Right cardiac atrium (tissue), 5 donors: ENCODE data around the gene EPHB1. TPM values are rescaled to one million over a fixed set of nuclear protein-coding genes. Genes with fewer than 3 reads are reported as not detected.

ENCODE experiments used
- ATAC-seq, 2 donors: fragments of 200-7000 bp; cut with Tn5 transposase; one replicate each; pipeline versions ENCODE4 v1.8.0 to v1.9.1; 2020; ENCODE audit warnings: moderate library complexity in 2 of 2, mild to moderate bottlenecking in 1 of 2
- DNase-seq, 3 donors: peaks; one replicate each; pipeline ENCODE4 v3.0.0-alpha.2; 2020
- H3K27ac ChIP-seq: one replicate; pipeline ENCODE4 v1.5.1; 2013; ENCODE audit warnings: mild to moderate bottlenecking, low read length, control low read depth, moderate library complexity
- H3K27me3 ChIP-seq: one replicate; pipeline ENCODE4 v1.6.1; 2013; ENCODE audit not compliant: control insufficient read depth, insufficient read depth
- H3K4me1 ChIP-seq: one replicate; pipeline ENCODE4 v1.6.1; 2013; ENCODE audit warnings: low read length; ENCODE audit not compliant: control insufficient read depth, insufficient read depth
- H3K4me3 ChIP-seq: one replicate; pipeline ENCODE4 v1.5.1; 2013; ENCODE audit warnings: low read length, control low read depth
- H3K9me3 ChIP-seq: one replicate; pipeline ENCODE4 v1.6.1; 2013; ENCODE audit warnings: low read length; ENCODE audit not compliant: control insufficient read depth
- WGBS: extraction: QIAGEN DNeasy Blood & Tissue Kit; methylation state at CpG from one replicate; pipeline ENCODE4 v1.1.7; 2013; 5-methylcytosine and 5-hydroxymethylcytosine counted together
- intact Hi-C, 4 donors: fragments of 100-400 bp; cut with DNase I; formaldehyde crosslinking; loops; one replicate each; pipeline versions ENCODE4 v1.11.0 to v1.14.0; 2022 to 2023
- polyA plus RNA-seq: library from polyadenylated mRNA; stranded (reverse); fragments of 200-250 nt; gene quantifications from one replicate; pipeline ENCODE4 v1.2.3, GENCODE V29; 2013
- total RNA-seq, 4 donors: library from RNA; stranded (reverse); fragmentation: NEBNext Ultra II Directional; extraction: Animal tissue kit (Norgen Biotek cat#: 25700); gene quantifications; one replicate each; pipeline ENCODE4 v1.2.1, GENCODE V29; 2021
- donor health status: healthy with polysubstance abuse.
- donor health status: DM: no; HTN: yes; CAD: no.
- donor health status: DM: no; HTN: no; CAD: no.
- donor health status: DM: no; HTN: yes; CAD: no; lungs with severe emphysema.
- donor health status: DM: yes; HTN: yes; CAD: no.

EPHB1 gene
- total and polyA plus RNA-seq, 5 donors = 0.23 to 1.6 (median 1.1) TPM

- no peak for ATAC-seq
- WGBS = 61% methylated on average over 5 of the region's 5 CpGs
- intact Hi-C loops = loop anchor here in 1 of 4 donors (10.0 kb wide), 1 partner anchor 695 kb away; no protein-coding TSS in a partner anchor
These were observed 14.5 kb downstream of the EPHB1 start for GRCh38 chr3:134809427-134810051.

GRCh38 chr3:134810052-134810435, 15.0 kb downstream of the EPHB1 start:
- Histone ChIP-seq H3K9me3 (no peaks in the 10 kb centered on the region), H3K4me1 (no peaks in the 10 kb centered on the region), H3K4me3 (no peak overlapping the region), H3K27me3 (no peaks in the 10 kb centered on the region), H3K27ac (no peak overlapping the region)
- intact Hi-C loops = loop anchor here in 1 of 4 donors (10.0 kb wide), 1 partner anchor 695 kb away; no protein-coding TSS in a partner anchor
- ATAC-seq = no peak
- no peak for DNase-seq
- 56% methylated on average over 2 of the region's 2 CpGs for WGBS

More at GRCh38 chr3:134809427-134810051, 14.5 kb downstream of the EPHB1 start:
- no peak overlapping the region for H3K4me3 ChIP-seq
- H3K27ac ChIP-seq = no peak overlapping the region
- DNase-seq = no peak
- no peaks in the 10 kb centered on the region for H3K4me1 ChIP-seq
- no peaks in the 10 kb centered on the region for H3K27me3 ChIP-seq
- H3K9me3 ChIP-seq = no peaks in the 10 kb centered on the region

GRCh38 chr3:134810850-134811249, 15.8 kb downstream of the EPHB1 start:
- no peak for ATAC-seq
- no peaks in the 10 kb centered on the region for H3K9me3 ChIP-seq
- intact Hi-C loops = loop anchor here in 1 of 4 donors (10.0 kb wide), 1 partner anchor 694 kb away; no protein-coding TSS in a partner anchor
- no peaks in the 10 kb centered on the region for H3K27me3 ChIP-seq
- no peaks in the 10 kb centered on the region for H3K4me1 ChIP-seq
- no peak for DNase-seq
- H3K4me3 ChIP-seq = no peak overlapping the region
- no peak overlapping the region for H3K27ac ChIP-seq
- 60% methylated on average over 2 of the region's 2 CpGs for WGBS

GRCh38 chr3:134813618-134814017, 18.6 kb downstream of the EPHB1 start:
- no peak for DNase-seq
- no peaks in the 10 kb centered on the region for H3K9me3 ChIP-seq
- intact Hi-C loops = loop anchor here in 1 of 4 donors (10.0 kb wide), 1 partner anchor 691 kb away; no protein-coding TSS in a partner anchor
- ATAC-seq = no peak
- no peaks in the 10 kb centered on the region for H3K4me1 ChIP-seq
- H3K27ac ChIP-seq = no peak overlapping the region
- 0% methylated on average over 1 of the region's 1 CpG for WGBS
- no peaks in the 10 kb centered on the region for H3K27me3 ChIP-seq
- H3K4me3 ChIP-seq = no peak overlapping the region

- no peak for ATAC-seq
- intact Hi-C loops = loop anchor here in 1 of 4 donors (10.0 kb wide), 1 partner anchor 689 kb away; no protein-coding TSS in a partner anchor
- H3K4me1 ChIP-seq = no peaks in the 10 kb centered on the region
- H3K9me3 ChIP-seq = no peaks in the 10 kb centered on the region
- 88% methylated on average over 1 of the region's 1 CpG for WGBS
- H3K4me3 ChIP-seq = no peak overlapping the region
- H3K27ac ChIP-seq = no peak overlapping the region
- H3K27me3 ChIP-seq = no peaks in the 10 kb centered on the region
- no peak for DNase-seq
These were observed 20.5 kb downstream of the EPHB1 start for GRCh38 chr3:134815519-134815918.

GRCh38 chr3:134816623-134817022, 21.6 kb downstream of the EPHB1 start:
- H3K27me3 ChIP-seq = no peaks in the 10 kb centered on the region
- no peak overlapping the region for H3K27ac ChIP-seq
- DNase-seq (no peak), ATAC-seq (no peak)
- no peak overlapping the region for H3K4me3 ChIP-seq
- H3K9me3 ChIP-seq = no peaks in the 10 kb centered on the region
- WGBS = 78% methylated on average over 7 of the region's 7 CpGs
- intact Hi-C loops = loop anchor here in 1 of 4 donors (10.0 kb wide), 1 partner anchor 688 kb away; no protein-coding TSS in a partner anchor
- H3K4me1 ChIP-seq = no peaks in the 10 kb centered on the region

- no peak for DNase-seq
- H3K27me3 ChIP-seq = no peaks in the 10 kb centered on the region
- no peak overlapping the region for H3K4me3 ChIP-seq
- no peaks in the 10 kb centered on the region for H3K4me1 ChIP-seq
- H3K9me3 ChIP-seq = no peaks in the 10 kb centered on the region
- H3K27ac ChIP-seq = no peak overlapping the region
- ATAC-seq = peak in 1 of 2 donors; percentile 29
- intact Hi-C loops = loop anchor here in 1 of 4 donors (10.0 kb wide), 1 partner anchor 688 kb away; no protein-coding TSS in a partner anchor
- WGBS = 88% methylated on average over 6 of the region's 6 CpGs
These were observed 22.2 kb downstream of the EPHB1 start for GRCh38 chr3:134817297-134817696.

- DNase-seq = no peak
- 90% methylated on average over 1 of the region's 1 CpG for WGBS
- Histone ChIP-seq H3K9me3 (no peaks in the 10 kb centered on the region), H3K27me3 (no peaks in the 10 kb centered on the region), H3K4me1 (no peaks in the 10 kb centered on the region), H3K4me3 (no peak overlapping the region), H3K27ac (no peak overlapping the region)
- intact Hi-C loops = no loop called here
- ATAC-seq = no peak
These were observed 25.9 kb downstream of the EPHB1 start for GRCh38 chr3:134820994-134821393.

- H3K27me3 ChIP-seq = no peaks in the 10 kb centered on the region
- H3K4me3 ChIP-seq = no peak overlapping the region
These were observed 27.0 kb downstream of the EPHB1 start for GRCh38 chr3:134822090-134822489.

GRCh38 chr3:134823679-134824078, 28.6 kb downstream of the EPHB1 start:
- Histone ChIP-seq H3K27me3 (no peaks in the 10 kb centered on the region), H3K4me3 (no peak overlapping the region), H3K9me3 (no peaks in the 10 kb centered on the region), H3K27ac (no peak overlapping the region), H3K4me1 (no peaks in the 10 kb centered on the region)
- ATAC-seq (no peak), DNase-seq (no peak)
- 79% methylated on average over 2 of the region's 2 CpGs for WGBS
- intact Hi-C loops = no loop called here

More at GRCh38 chr3:134822090-134822489, 27.0 kb downstream of the EPHB1 start:
- Histone ChIP-seq H3K27ac (no peak overlapping the region), H3K4me1 (no peaks in the 10 kb centered on the region), H3K9me3 (no peaks in the 10 kb centered on the region)
- WGBS = 80% methylated on average over 4 of the region's 4 CpGs
- ATAC-seq = no peak
- DNase-seq = no peak
- intact Hi-C loops = no loop called here

- Histone ChIP-seq H3K4me3 (no peak overlapping the region), H3K27ac (no peak overlapping the region), H3K9me3 (no peaks in the 10 kb centered on the region), H3K27me3 (no peaks in the 10 kb centered on the region), H3K4me1 (no peaks in the 10 kb centered on the region)
- DNase-seq = no peak
- 78% methylated on average over 1 of the region's 1 CpG for WGBS
- ATAC-seq = peak in 1 of 2 donors; percentile 50
- intact Hi-C loops = no loop called here
These were observed 29.7 kb downstream of the EPHB1 start for GRCh38 chr3:134824791-134825190.
